H1 (cell line): Measurements from ENCODE around the gene PCSK9.

Experiments
- PHF8 ChIP-seq: fragments of 200-600 bp; sonication (generic); conservative IDR thresholded peaks from 2 replicates; pipeline ENCODE4 v1.7.1; 2012; ENCODE audit warnings: low read depth, mild to moderate bottlenecking, inconsistent platforms, low read length, moderate library complexity
- TF ChIP-seq, protein P1 (sequence below), 3 experiments: IDR thresholded peaks; 1 replicate in 2 of 3; 2 replicates in 1 of 3; pipeline versions ENCODE4 v1.5.1 to v1.6.1; 2011; ENCODE audit warnings: low read length in 3 of 3, mild to moderate bottlenecking in 3 of 3, inconsistent platforms in 2 of 3, low read depth in 1 of 3, moderate library complexity in 1 of 3; ENCODE audit not compliant: insufficient read depth in 1 of 3; ENCODE audit errors: control extremely low read depth in 1 of 3

DNA sequence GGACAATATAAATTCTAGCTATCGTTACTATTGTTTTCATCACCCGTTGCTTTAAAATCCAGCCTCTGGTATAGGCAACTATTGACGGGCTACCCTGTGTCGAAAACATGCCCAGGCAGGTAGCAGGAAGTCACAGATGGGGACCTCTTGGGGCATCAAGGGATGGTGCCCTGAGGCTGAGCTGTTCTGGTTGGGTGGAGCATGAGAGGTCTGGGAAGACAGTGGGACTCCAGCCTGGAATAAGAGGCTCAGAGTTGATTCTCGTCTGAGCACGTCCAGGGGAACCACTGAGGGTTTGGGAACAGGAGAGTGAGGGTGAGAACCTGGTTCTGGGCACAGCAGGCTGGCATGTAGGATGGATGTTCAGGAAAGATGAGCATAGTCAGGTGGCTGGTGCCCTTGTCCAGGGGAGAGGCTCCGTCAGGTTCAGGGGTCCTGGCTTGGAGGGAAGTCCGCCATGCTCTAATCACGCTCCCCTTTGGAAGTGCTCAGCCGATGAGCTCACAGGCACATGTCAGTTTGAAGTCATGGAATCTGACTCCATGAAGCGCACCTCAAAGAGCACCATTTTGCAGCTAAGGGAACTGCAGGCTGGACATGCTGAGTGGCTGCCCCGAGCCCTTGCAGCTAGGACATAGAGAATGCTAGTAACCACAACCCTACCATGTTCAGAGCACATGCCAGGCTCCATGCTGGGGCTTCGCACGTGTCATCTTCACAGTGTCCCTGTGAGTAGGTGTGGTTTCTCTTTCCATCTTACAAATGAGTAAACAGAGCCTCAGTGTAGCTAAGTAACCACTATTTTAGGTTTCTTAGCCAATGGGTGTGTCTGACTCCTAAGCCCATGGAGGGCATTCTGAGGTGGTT is 21.0 kb downstream of the PCSK9 start:
- TF ChIP-seq, protein P1, sequence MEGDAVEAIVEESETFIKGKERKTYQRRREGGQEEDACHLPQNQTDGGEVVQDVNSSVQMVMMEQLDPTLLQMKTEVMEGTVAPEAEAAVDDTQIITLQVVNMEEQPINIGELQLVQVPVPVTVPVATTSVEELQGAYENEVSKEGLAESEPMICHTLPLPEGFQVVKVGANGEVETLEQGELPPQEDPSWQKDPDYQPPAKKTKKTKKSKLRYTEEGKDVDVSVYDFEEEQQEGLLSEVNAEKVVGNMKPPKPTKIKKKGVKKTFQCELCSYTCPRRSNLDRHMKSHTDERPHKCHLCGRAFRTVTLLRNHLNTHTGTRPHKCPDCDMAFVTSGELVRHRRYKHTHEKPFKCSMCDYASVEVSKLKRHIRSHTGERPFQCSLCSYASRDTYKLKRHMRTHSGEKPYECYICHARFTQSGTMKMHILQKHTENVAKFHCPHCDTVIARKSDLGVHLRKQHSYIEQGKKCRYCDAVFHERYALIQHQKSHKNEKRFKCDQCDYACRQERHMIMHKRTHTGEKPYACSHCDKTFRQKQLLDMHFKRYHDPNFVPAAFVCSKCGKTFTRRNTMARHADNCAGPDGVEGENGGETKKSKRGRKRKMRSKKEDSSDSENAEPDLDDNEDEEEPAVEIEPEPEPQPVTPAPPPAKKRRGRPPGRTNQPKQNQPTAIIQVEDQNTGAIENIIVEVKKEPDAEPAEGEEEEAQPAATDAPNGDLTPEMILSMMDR (IDR thresholded peaks at IDR 0.05; ENCODE audit: control extremely low read depth in 1 of 3, insufficient read depth in 1 of 3, low read depth in 1 of 3, low read length in 3 of 3): no peak
- no peak for TF ChIP-seq PHF8
